CD4-positive, alpha-beta T cell (primary cell): Measurements from ENCODE around the gene ASIP. TPM values are rescaled to one million over a fixed set of nuclear protein-coding genes. Genes with fewer than 3 reads are reported as not detected.

Experiments used
- ATAC-seq: fragments of 200-7000 bp; cut with Tn5 transposase; one replicate; pipeline ENCODE4 v1.10.0; 2022; ENCODE audit warnings: mild to moderate bottlenecking; ENCODE audit not compliant: poor library complexity
- CTCF ChIA-PET: fragments of 350-600 bp; sonication (Branson Sonifier 250); formaldehyde crosslinking; loops from one replicate; lab custom pipeline; 2021; ENCODE audit warnings: antibody characterized with exemption, inconsistent platforms; lab: Charles Lee
- POLR2A ChIA-PET: fragments of 350-600 bp; sonication (Branson Sonifier 250); formaldehyde crosslinking; loops from one replicate; lab custom pipeline; 2021; ENCODE audit warnings: antibody characterized with exemption, inconsistent platforms; lab: Charles Lee
- DNase-seq, 14 experiments: peaks; one replicate each; pipeline ENCODE4 v3.0.0-alpha.2; 2013 to 2020; ENCODE audit warnings: mixed read lengths in 2 of 14
- H3K27ac ChIP-seq, 2 donors: one replicate each; pipeline versions ENCODE4 v1.5.1 to v1.7.0; 2013; ENCODE audit warnings: low read length in 2 of 2, low read depth in 1 of 2, mild to moderate bottlenecking in 1 of 2
- H3K27me3 ChIP-seq, 2 experiments: 1 replicate in 1 of 2; 2 replicates in 1 of 2; pipeline versions ENCODE4 v1.6.1 to v1.7.0; 2013; ENCODE audit warnings: low read length in 2 of 2, control low read depth in 1 of 2, mild to moderate bottlenecking in 1 of 2, moderate library complexity in 1 of 2; ENCODE audit not compliant: insufficient read depth in 2 of 2, control insufficient read depth in 1 of 2
- H3K36me3 ChIP-seq: one replicate; pipeline ENCODE4 v1.6.1; 2013; ENCODE audit warnings: low read length, control low read depth; ENCODE audit not compliant: insufficient read depth
- H3K4me1 ChIP-seq: one replicate; pipeline ENCODE4 v1.6.1; 2013; ENCODE audit warnings: low read length, control low read depth; ENCODE audit not compliant: insufficient read depth
- H3K4me3 ChIP-seq: one replicate; pipeline ENCODE4 v1.5.1; 2013; ENCODE audit warnings: mild to moderate bottlenecking, low read length, moderate library complexity
- H3K9me3 ChIP-seq, 2 experiments: 1 replicate in 1 of 2; 2 replicates in 1 of 2; pipeline versions ENCODE4 v1.6.1 to v1.7.0; 2013; ENCODE audit warnings: low read length in 2 of 2, mild to moderate bottlenecking in 2 of 2, control low read depth in 1 of 2, moderate library complexity in 1 of 2; ENCODE audit not compliant: control insufficient read depth in 1 of 2, insufficient read depth in 1 of 2
- H3K27ac Mint-ChIP-seq: one replicate; pipeline ENCODE4 v1.8.0; 2020; ENCODE audit warnings: mixed read lengths
- H3K27me3 Mint-ChIP-seq: one replicate; pipeline ENCODE4 v1.8.0; 2021; ENCODE audit warnings: mixed read lengths
- H3K36me3 Mint-ChIP-seq: one replicate; pipeline ENCODE4 v1.8.0; 2021; ENCODE audit warnings: low read depth, mixed read lengths
- H3K4me1 Mint-ChIP-seq: one replicate; pipeline ENCODE4 v1.8.0; 2021; ENCODE audit warnings: low read depth, mixed read lengths
- H3K4me3 Mint-ChIP-seq: one replicate; pipeline ENCODE4 v1.8.0; 2020; ENCODE audit warnings: mild to moderate bottlenecking, mixed read lengths
- H3K9me3 Mint-ChIP-seq: one replicate; pipeline ENCODE4 v1.8.0; 2020; ENCODE audit warnings: mixed read lengths
- intact Hi-C, 2 experiments: fragments of 100-400 bp; cut with DNase I in 1 of 2; cut with micrococcal nuclease in 1 of 2; formaldehyde crosslinking; loops; one replicate each; pipeline versions ENCODE4 v1.15.1 to v1.9.0; 2023 to 2025; cut with DNase I, micrococcal nuclease
- total RNA-seq, 174 experiments: library from RNA in 2 of 174; stranded (reverse) in 2 of 174; gene quantifications; one replicate each; pipeline ENCODE4 v1.2.3 and lab custom pipeline; 2021 to 2026
- TF ChIP-seq, protein P1 (sequence below): fragments of 200-600 bp; IDR thresholded peaks from one replicate; pipeline ENCODE4 v1.8.0; 2022; ENCODE audit warnings: antibody characterized with exemption, mild to moderate bottlenecking

The ASIP gene
- total RNA-seq, 2 experiments from 2014 or later = not detected

GRCh38 chr20:34264141-34264540 lies 22.9 kb downstream of the ASIP start:
- ATAC-seq (no peak), DNase-seq (no peak)
- Histone ChIP-seq H3K27ac (no peak overlapping the region), H3K27me3 (peaks cover 0 to 4% of the 10 kb centered on the region in 2 experiments), H3K36me3 (no peaks in the 10 kb centered on the region), H3K4me3 (no peak overlapping the region), H3K4me1 (peaks cover 6% of the 10 kb centered on the region), H3K9me3 (no peaks in the 10 kb centered on the region)
- POLR2A ChIA-PET = no interaction called here
- no peak overlapping the region for H3K4me3 Mint-ChIP-seq
- CTCF ChIA-PET = no interaction called here
- TF ChIP-seq, protein P1, sequence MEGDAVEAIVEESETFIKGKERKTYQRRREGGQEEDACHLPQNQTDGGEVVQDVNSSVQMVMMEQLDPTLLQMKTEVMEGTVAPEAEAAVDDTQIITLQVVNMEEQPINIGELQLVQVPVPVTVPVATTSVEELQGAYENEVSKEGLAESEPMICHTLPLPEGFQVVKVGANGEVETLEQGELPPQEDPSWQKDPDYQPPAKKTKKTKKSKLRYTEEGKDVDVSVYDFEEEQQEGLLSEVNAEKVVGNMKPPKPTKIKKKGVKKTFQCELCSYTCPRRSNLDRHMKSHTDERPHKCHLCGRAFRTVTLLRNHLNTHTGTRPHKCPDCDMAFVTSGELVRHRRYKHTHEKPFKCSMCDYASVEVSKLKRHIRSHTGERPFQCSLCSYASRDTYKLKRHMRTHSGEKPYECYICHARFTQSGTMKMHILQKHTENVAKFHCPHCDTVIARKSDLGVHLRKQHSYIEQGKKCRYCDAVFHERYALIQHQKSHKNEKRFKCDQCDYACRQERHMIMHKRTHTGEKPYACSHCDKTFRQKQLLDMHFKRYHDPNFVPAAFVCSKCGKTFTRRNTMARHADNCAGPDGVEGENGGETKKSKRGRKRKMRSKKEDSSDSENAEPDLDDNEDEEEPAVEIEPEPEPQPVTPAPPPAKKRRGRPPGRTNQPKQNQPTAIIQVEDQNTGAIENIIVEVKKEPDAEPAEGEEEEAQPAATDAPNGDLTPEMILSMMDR = no peak
- no peaks in the 10 kb centered on the region for H3K9me3 Mint-ChIP-seq
- no peak overlapping the region for H3K27ac Mint-ChIP-seq
- H3K36me3 Mint-ChIP-seq = no peaks in the 10 kb centered on the region
- intact Hi-C loops = no loop called here
- peaks cover under 1% of the 10 kb centered on the region for H3K27me3 Mint-ChIP-seq
- no peaks in the 10 kb centered on the region for H3K4me1 Mint-ChIP-seq

GRCh38 chr20:34268145-34268544 lies 26.9 kb downstream of the ASIP start:
- Mint-ChIP-seq H3K4me1 (no peaks in the 10 kb centered on the region), H3K36me3 (no peaks in the 10 kb centered on the region), H3K9me3 (no peaks in the 10 kb centered on the region), H3K27ac (no peak overlapping the region), H3K27me3 (peaks cover 7% of the 10 kb centered on the region), H3K4me3 (no peak overlapping the region)
- peaks cover 11% of the 10 kb centered on the region for H3K4me1 ChIP-seq
- TF ChIP-seq, protein P1 = no peak
- POLR2A ChIA-PET = no interaction called here
- no peaks in the 10 kb centered on the region for H3K36me3 ChIP-seq
- H3K9me3 ChIP-seq = no peaks in the 10 kb centered on the region
- DNase-seq = no peak
- peaks cover 0 to 4% of the 10 kb centered on the region in 2 experiments for H3K27me3 ChIP-seq
- intact Hi-C loops = no loop called here
- no peak overlapping the region for H3K4me3 ChIP-seq
- no peak for ATAC-seq
- CTCF ChIA-PET = no interaction called here
- no peak overlapping the region for H3K27ac ChIP-seq

DNA sequence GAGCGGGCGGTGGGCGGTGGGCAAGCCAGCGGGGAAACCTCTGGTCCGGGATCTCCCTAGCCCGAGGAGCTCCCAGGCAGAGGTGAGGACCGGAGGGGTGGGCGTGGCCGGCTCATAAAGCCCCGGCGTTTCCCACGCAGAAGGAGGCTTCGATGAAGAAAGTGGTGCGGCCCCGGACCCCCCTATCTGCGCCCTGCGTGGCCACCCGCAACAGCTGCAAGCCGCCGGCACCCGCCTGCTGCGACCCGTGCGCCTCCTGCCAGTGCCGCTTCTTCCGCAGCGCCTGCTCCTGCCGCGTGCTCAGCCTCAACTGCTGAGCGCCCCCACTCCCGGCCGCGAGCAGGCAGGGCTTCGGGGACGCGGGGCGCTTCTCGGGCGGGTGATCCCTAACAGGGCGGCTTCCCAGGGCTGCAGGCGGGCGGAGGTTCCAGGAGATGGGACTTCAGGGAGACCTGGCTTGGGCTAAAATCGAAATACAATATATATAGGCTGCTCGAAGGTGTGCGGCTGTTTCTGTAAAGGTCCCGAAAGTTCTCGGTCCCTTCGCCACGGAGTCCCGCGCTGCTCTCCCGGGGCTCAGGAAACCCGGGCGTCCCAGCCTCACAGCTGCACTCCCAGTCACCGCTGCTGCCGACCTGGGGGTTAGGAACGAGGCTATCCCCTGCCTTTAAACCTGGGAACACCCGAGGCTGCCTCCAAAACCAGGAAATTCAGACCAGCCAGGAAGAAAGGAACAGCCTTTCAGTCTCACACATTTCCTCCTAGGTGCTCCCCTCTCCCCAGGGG lies 27.8 kb downstream of the ASIP start:
- no peaks in the 10 kb centered on the region for H3K4me1 Mint-ChIP-seq
- Histone ChIP-seq H3K9me3 (no peaks in the 10 kb centered on the region), H3K27me3 (peaks cover 0 to 4% of the 10 kb centered on the region in 2 experiments), H3K4me1 (peaks cover 11% of the 10 kb centered on the region), H3K4me3 (peak overlapping the region; percentile 39), H3K27ac (no peak overlapping the region), H3K36me3 (no peaks in the 10 kb centered on the region)
- CTCF ChIA-PET = no interaction called here
- no peak overlapping the region for H3K27ac Mint-ChIP-seq
- POLR2A ChIA-PET = no interaction called here
- peaks cover 7% of the 10 kb centered on the region for H3K27me3 Mint-ChIP-seq
- intact Hi-C loops = no loop called here
- TF ChIP-seq, protein P1 = no peak
- H3K9me3 Mint-ChIP-seq = no peaks in the 10 kb centered on the region
- peak; percentile 73 for ATAC-seq
- peak overlapping the region; percentile 65 for H3K4me3 Mint-ChIP-seq
- no peaks in the 10 kb centered on the region for H3K36me3 Mint-ChIP-seq
- peak in 12 of 14 experiments; percentile 7 to 54 (median 19) for DNase-seq
